ENCODE measurements around the gene ELK3. TPM values are rescaled to one million over a fixed set of nuclear protein-coding genes. Genes with fewer than 3 reads are reported as not detected.

ELK3 gene
- polyA plus RNA-seq, 1 experiment, result 31.2 TPM

GRCh38 chr12:96227365-96228106, 33.4 kb downstream of the ELK3 start:
- Histone ChIP-seq H3K9me3 (ENCODE audit: control insufficient read depth, insufficient read depth, low read length) (no peaks in the 10 kb centered on the region), H3K4me3 (ENCODE audit: low read depth, low read length) (no peak overlapping the region), H3K27ac (ENCODE audit: low read depth, low read length) (no peak overlapping the region), H3K27me3 (ENCODE audit: control insufficient read depth, insufficient read depth, low read length) (no peaks in the 10 kb centered on the region)
- TF ChIP-seq, protein P1, sequence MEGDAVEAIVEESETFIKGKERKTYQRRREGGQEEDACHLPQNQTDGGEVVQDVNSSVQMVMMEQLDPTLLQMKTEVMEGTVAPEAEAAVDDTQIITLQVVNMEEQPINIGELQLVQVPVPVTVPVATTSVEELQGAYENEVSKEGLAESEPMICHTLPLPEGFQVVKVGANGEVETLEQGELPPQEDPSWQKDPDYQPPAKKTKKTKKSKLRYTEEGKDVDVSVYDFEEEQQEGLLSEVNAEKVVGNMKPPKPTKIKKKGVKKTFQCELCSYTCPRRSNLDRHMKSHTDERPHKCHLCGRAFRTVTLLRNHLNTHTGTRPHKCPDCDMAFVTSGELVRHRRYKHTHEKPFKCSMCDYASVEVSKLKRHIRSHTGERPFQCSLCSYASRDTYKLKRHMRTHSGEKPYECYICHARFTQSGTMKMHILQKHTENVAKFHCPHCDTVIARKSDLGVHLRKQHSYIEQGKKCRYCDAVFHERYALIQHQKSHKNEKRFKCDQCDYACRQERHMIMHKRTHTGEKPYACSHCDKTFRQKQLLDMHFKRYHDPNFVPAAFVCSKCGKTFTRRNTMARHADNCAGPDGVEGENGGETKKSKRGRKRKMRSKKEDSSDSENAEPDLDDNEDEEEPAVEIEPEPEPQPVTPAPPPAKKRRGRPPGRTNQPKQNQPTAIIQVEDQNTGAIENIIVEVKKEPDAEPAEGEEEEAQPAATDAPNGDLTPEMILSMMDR (IDR thresholded peaks at IDR 0.05; ENCODE audit: low read depth, low read length), result no peak
- POLR2A ChIA-PET, result no interaction called here
- CTCF ChIA-PET, result interaction anchor here (1.0 kb wide), 1 partner anchor 12 kb away, joined by 4 read pairs; no protein-coding TSS in a partner anchor
- DNase-seq (ENCODE audit: low read depth, low spot score), result no peak

DNA sequence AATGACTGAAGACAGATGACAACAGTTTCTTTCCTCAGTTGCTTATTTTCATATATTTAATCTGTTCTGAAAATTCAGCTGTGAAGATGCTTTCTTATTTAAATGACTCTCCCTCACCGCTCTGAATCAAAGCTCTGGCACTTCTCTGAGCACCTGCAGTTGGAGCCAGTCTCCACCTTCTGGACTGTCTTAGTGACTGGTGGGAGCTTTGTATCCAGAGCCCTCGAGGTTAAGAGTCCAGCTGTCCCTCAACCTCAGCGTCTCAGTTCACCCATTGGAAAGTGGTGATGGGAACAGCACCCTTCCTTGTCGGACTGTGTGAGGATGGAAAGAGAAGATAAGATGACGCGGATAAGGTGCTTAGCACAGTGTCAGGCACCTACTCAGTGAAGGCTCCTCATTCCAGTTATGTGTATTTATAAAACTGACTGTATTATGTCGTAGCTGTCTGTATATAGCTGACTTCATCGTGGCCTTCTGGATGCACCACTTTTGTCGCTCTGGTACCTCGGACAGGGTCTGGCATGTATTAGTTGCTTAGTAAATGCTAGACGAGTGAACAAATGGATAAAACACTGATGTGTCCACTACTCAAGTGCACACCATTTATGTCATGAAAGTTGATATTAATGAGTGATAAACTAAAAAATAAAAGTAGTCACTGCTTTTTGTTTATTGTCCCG, 34.5 kb downstream of the ELK3 start:
- TF ChIP-seq, protein P1 (IDR thresholded peaks at IDR 0.05; ENCODE audit: low read depth, low read length), result no peak
- Histone ChIP-seq H3K9me3 (ENCODE audit: control insufficient read depth, insufficient read depth, low read length) (no peaks in the 10 kb centered on the region), H3K27me3 (ENCODE audit: control insufficient read depth, insufficient read depth, low read length) (no peaks in the 10 kb centered on the region), H3K4me3 (ENCODE audit: low read depth, low read length) (no peak overlapping the region), H3K27ac (ENCODE audit: low read depth, low read length) (no peak overlapping the region)
- ChIA-PET CTCF (interaction anchor here (1.3 kb wide), 1 partner anchor 14 kb away, joined by 4 read pairs; no protein-coding TSS in a partner anchor), POLR2A (no interaction called here)
- no peak for DNase-seq (ENCODE audit: low read depth, low spot score)

DNA sequence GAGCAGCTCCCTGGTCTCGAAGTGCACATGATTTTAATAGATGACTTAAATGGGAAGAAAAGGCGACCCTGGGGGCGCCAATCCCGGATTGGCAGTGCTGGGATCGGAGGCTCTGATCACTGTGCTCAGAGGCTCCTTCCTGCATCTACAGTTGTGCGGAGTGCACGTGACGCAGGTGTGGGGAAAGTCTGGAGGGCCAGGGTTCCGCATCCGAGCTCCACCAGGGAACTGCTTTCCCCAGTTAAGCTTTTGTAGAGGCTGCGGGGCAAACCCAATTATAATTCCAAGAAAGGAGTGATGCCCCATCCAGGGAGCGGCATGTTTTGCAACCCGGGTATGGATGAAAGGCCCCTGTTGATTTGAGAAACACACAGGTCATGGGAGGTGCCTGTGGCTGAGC, 36.5 kb downstream of the ELK3 start:
- TF ChIP-seq, protein P1 (IDR thresholded peaks at IDR 0.05; ENCODE audit: low read depth, low read length), result no peak
- Histone ChIP-seq H3K27me3 (ENCODE audit: control insufficient read depth, insufficient read depth, low read length) (no peaks in the 10 kb centered on the region), H3K4me3 (ENCODE audit: low read depth, low read length) (no peak overlapping the region), H3K27ac (ENCODE audit: low read depth, low read length) (no peak overlapping the region), H3K9me3 (ENCODE audit: control insufficient read depth, insufficient read depth, low read length) (no peaks in the 10 kb centered on the region)
- no peak for DNase-seq (ENCODE audit: low read depth, low spot score)
- ChIA-PET POLR2A (no interaction called here), CTCF (interaction anchor here (1.4 kb wide), 1 partner anchor 15 kb away, joined by 6 read pairs; no protein-coding TSS in a partner anchor)

- TF ChIP-seq, protein P1 (IDR thresholded peaks at IDR 0.05; ENCODE audit: low read depth, low read length), result no peak
- no peak for DNase-seq (ENCODE audit: low read depth, low spot score)
- ChIA-PET CTCF (interaction anchor here (0.6 to 3.4 kb wide), 2 partner anchors 18 to 284 kb away, joined by 3 to 20 read pairs; no protein-coding TSS in a partner anchor), POLR2A (interaction anchor here (1.7 kb wide), 1 partner anchor 13 kb away, joined by 9 read pairs; no protein-coding TSS in a partner anchor)
- Histone ChIP-seq H3K27ac (ENCODE audit: low read depth, low read length) (no peak overlapping the region), H3K4me3 (ENCODE audit: low read depth, low read length) (no peak overlapping the region), H3K27me3 (ENCODE audit: control insufficient read depth, insufficient read depth, low read length) (no peaks in the 10 kb centered on the region), H3K9me3 (ENCODE audit: control insufficient read depth, insufficient read depth, low read length) (no peaks in the 10 kb centered on the region)
Measured at GRCh38 chr12:96233168-96233567, 39.0 kb downstream of the ELK3 start.

Measured in AG04450 (cell line).